ENCODE results near the gene UBB.

DNA sequence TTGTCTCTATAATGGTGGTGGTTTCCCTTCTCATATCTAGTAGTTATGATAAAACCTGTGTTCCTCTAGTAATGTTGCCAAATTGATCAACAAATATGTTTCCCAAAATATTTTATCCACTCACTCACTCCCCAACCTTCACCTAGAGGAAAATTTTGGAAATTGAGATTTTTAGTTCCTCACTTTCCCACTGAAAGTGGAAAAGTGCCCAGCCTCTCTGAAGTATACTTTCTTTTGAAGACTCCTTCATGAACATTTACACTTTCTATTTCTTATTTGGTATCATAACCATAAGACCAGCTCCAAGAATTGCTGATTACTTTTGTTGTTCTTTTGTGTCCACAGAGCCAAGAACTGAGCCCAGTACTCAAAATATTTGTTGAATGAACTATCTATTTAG, 22.5 kb upstream of the UBB start:
- TF ChIP-seq, protein P1, sequence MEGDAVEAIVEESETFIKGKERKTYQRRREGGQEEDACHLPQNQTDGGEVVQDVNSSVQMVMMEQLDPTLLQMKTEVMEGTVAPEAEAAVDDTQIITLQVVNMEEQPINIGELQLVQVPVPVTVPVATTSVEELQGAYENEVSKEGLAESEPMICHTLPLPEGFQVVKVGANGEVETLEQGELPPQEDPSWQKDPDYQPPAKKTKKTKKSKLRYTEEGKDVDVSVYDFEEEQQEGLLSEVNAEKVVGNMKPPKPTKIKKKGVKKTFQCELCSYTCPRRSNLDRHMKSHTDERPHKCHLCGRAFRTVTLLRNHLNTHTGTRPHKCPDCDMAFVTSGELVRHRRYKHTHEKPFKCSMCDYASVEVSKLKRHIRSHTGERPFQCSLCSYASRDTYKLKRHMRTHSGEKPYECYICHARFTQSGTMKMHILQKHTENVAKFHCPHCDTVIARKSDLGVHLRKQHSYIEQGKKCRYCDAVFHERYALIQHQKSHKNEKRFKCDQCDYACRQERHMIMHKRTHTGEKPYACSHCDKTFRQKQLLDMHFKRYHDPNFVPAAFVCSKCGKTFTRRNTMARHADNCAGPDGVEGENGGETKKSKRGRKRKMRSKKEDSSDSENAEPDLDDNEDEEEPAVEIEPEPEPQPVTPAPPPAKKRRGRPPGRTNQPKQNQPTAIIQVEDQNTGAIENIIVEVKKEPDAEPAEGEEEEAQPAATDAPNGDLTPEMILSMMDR (optimal IDR thresholded peaks at IDR 0.05 in 1 of 3, IDR thresholded peaks at IDR 0.05 in 1 of 3, conservative IDR thresholded peaks at IDR 0.05 in 1 of 3; ENCODE audit: extremely low read depth in 1 of 3, insufficient read depth in 2 of 3, low read length in 3 of 3): no peak
- no peak for TF ChIP-seq EZH2 (IDR thresholded peaks at IDR 0.05; ENCODE audit: low read length)

Data from keratinocyte (primary cell).